Cardiac fibroblast (primary cell): ENCODE measurements around the gene C1QTNF6.
"Not testable (repeated sequence)": the region's sequence is repeated elsewhere in the genome, so short reads cannot be mapped to it uniquely, and the experiment has no call there.

ENCODE experiments used
- DNase-seq, 2 donors: peaks; one replicate each; pipeline versions ENCODE4 v3.0.0 to v3.0.0-alpha.2; 2010; ENCODE audit warnings: low read depth in 2 of 2
- H3K4me3 ChIP-seq, 2 donors: replicated peaks in 1 of 2; 1 replicate in 1 of 2; 2 replicates in 1 of 2; pipeline ENCODE4 v1.5.1; 2011; ENCODE audit warnings: low read depth in 2 of 2, low read length in 2 of 2, mild to moderate bottlenecking in 2 of 2, moderate library complexity in 1 of 2
- CTCF ChIP-seq: IDR thresholded peaks from one replicate; pipeline ENCODE4 v1.5.1; 2011; ENCODE audit warnings: low read depth, mild to moderate bottlenecking, low read length, inconsistent platforms

Gene C1QTNF6

GRCh38 chr22:37187891-37188761, at the start of gene C1QTNF6:
Gene C1QTNF6, minus strand, starts transcription at chr22:37188247. Its CDS starts 34 bp downstream, at chr22:37188213.
- TF ChIP-seq CTCF, result no peak
- H3K4me3 ChIP-seq, result peak within 1 kb of the TSS; percentile 56 to 65
- DNase-seq, result peak in 1 of 2 donors; percentile 87

- no peak for TF ChIP-seq CTCF
- H3K4me3 ChIP-seq, result no peak overlapping the region
- DNase-seq, result no peak
Observed at GRCh38 chr22:37235897-37236607, 48.0 kb upstream of the C1QTNF6 start.

GRCh38 chr22:37234736-37235711, 47.0 kb upstream of the C1QTNF6 start:
- H3K4me3 ChIP-seq, result no peak overlapping the region
- no peak for DNase-seq
- TF ChIP-seq CTCF, result no peak

GRCh38 chr22:37233751-37234631, 45.9 kb upstream of the C1QTNF6 start:
- no peak overlapping the region for H3K4me3 ChIP-seq
- no peak for TF ChIP-seq CTCF
- DNase-seq, result peak in 1 of 2 donors; percentile 15

- H3K4me3 ChIP-seq, DNase-seq: not testable (repeated sequence)
Observed at GRCh38 chr22:37233371-37233750, 45.3 kb upstream of the C1QTNF6 start.

- no peak overlapping the region for H3K4me3 ChIP-seq
- no peak for TF ChIP-seq CTCF
- DNase-seq, result no peak
Observed at GRCh38 chr22:37232140-37232998, 44.3 kb upstream of the C1QTNF6 start.
